ENCODE data around the gene BAG1.

DNA sequence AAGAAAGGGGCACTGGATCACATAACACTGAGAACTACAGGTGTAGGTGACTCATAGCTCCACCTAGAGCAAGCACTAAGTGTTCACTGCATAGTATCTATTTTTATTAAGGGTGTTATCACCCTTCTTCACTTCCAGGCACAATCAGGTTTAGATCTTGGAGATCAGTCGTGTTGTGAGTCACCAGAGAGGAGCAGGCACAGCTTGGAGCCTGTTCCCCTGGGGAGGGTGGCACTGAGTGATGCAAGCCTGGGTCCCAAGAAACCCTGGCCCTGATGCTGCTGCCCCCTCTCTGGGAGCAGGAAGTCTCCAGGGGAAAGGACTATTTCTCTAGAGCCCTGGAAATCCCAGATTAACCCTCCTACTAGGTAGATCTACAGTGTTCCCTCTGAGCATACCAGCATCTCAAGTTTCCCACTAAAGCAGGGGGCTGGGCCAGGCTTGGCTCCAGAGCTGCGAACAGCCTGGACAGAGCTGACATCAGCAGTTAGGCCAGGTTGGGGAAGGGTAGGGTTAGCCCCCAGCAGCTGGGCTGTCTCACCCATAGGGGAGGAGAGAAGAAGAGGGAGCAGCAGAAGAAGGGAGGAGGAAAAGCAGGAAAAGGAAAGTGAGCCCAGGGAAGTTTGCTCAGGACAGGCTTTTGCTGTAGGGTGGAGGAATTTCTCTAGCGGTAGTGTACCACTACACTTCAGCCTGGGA lies 52.7 kb downstream of the BAG1 start:
- no peak for TF ChIP-seq POLR2A (IDR thresholded peaks at IDR 0.05)
- TF ChIP-seq, protein P1, sequence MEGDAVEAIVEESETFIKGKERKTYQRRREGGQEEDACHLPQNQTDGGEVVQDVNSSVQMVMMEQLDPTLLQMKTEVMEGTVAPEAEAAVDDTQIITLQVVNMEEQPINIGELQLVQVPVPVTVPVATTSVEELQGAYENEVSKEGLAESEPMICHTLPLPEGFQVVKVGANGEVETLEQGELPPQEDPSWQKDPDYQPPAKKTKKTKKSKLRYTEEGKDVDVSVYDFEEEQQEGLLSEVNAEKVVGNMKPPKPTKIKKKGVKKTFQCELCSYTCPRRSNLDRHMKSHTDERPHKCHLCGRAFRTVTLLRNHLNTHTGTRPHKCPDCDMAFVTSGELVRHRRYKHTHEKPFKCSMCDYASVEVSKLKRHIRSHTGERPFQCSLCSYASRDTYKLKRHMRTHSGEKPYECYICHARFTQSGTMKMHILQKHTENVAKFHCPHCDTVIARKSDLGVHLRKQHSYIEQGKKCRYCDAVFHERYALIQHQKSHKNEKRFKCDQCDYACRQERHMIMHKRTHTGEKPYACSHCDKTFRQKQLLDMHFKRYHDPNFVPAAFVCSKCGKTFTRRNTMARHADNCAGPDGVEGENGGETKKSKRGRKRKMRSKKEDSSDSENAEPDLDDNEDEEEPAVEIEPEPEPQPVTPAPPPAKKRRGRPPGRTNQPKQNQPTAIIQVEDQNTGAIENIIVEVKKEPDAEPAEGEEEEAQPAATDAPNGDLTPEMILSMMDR (IDR thresholded peaks at IDR 0.05 in 4 of 5, conservative IDR thresholded peaks at IDR 0.05 in 1 of 5): no peak

All from gastrocnemius medialis (tissue), 4 donors.